Peyer's patch (tissue), 4 donors: ENCODE measurements around the gene KLRF2. TPM values are rescaled to one million over a fixed set of nuclear protein-coding genes. Genes with fewer than 3 reads are reported as not detected.

Source experiments
- DNase-seq, 3 donors: peaks; one replicate each; pipeline ENCODE4 v3.0.0-alpha.2; 2017 to 2019
- H3K27ac ChIP-seq, 4 donors: fragments of 200-600 bp; sonication (generic); one replicate each; pipeline ENCODE4 v1.5.1; 2016 to 2019
- H3K27me3 ChIP-seq, 2 donors: fragments of 200-600 bp; sonication (generic); one replicate each; pipeline ENCODE4 v1.5.1; 2019
- H3K36me3 ChIP-seq, 3 donors: fragments of 200-600 bp; sonication (generic); one replicate each; pipeline ENCODE4 v1.5.1; 2016 to 2019
- H3K4me1 ChIP-seq, 4 donors: fragments of 200-600 bp; sonication (generic); one replicate each; pipeline ENCODE4 v1.5.1; 2016 to 2019
- H3K4me3 ChIP-seq, 4 donors: fragments of 200-600 bp; sonication (generic); 1 replicate in 3 of 4; 2 replicates in 1 of 4; pipeline ENCODE4 v1.5.1; 2016 to 2019; ENCODE audit warnings: mild to moderate bottlenecking in 1 of 4
- H3K9me3 ChIP-seq, 4 donors: fragments of 200-600 bp; sonication (generic); one replicate each; pipeline ENCODE4 v1.5.1; 2016 to 2019; ENCODE audit warnings: mild to moderate bottlenecking in 1 of 4
- POLR2A ChIP-seq, 2 donors: fragments of 450-650 bp; IDR thresholded peaks; one replicate each; pipeline ENCODE4 v1.5.1; 2017; ENCODE audit warnings: antibody characterized with exemption in 2 of 2, mild to moderate bottlenecking in 2 of 2, moderate library complexity in 2 of 2
- total RNA-seq, 4 donors: library from RNA; depleted of rRNA; stranded (reverse); fragments of >200 nt; gene quantifications; one replicate each; pipeline ENCODE4 v1.1.0, GENCODE V29; 2016
- TF ChIP-seq, protein P1 (sequence below), 6 experiments: fragments of 450-650 bp in 4 of 6; fragments of 200-600 bp in 2 of 6; sonication (generic) in 1 of 6; IDR thresholded peaks; one replicate each; pipeline ENCODE4 v1.5.1; 2017 to 2019; ENCODE audit warnings: antibody characterized with exemption in 6 of 6, mild to moderate bottlenecking in 3 of 6, moderate library complexity in 1 of 6

Gene KLRF2, protein sequence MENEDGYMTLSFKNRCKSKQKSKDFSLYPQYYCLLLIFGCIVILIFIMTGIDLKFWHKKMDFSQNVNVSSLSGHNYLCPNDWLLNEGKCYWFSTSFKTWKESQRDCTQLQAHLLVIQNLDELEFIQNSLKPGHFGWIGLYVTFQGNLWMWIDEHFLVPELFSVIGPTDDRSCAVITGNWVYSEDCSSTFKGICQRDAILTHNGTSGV
- total RNA-seq = not detected

GRCh38 chr12:9881246-9881645 is at the start of gene KLRF2:
KLRF2 (plus strand) TSS chr12:9881489; CDS start chr12:9881596, 107 bp downstream.
- Histone ChIP-seq H3K4me1 (no peaks in the 10 kb centered on the region), H3K9me3 (no peaks in the 10 kb centered on the region), H3K4me3 (no peak within 1 kb of the TSS), H3K27ac (no peak within 1 kb of the TSS), H3K36me3 (no peaks in the 10 kb centered on the region), H3K27me3 (no peaks in the 10 kb centered on the region)
- TF ChIP-seq, protein P1, sequence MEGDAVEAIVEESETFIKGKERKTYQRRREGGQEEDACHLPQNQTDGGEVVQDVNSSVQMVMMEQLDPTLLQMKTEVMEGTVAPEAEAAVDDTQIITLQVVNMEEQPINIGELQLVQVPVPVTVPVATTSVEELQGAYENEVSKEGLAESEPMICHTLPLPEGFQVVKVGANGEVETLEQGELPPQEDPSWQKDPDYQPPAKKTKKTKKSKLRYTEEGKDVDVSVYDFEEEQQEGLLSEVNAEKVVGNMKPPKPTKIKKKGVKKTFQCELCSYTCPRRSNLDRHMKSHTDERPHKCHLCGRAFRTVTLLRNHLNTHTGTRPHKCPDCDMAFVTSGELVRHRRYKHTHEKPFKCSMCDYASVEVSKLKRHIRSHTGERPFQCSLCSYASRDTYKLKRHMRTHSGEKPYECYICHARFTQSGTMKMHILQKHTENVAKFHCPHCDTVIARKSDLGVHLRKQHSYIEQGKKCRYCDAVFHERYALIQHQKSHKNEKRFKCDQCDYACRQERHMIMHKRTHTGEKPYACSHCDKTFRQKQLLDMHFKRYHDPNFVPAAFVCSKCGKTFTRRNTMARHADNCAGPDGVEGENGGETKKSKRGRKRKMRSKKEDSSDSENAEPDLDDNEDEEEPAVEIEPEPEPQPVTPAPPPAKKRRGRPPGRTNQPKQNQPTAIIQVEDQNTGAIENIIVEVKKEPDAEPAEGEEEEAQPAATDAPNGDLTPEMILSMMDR (IDR thresholded peaks at IDR 0.05) = no peak
- no peak for TF ChIP-seq POLR2A (IDR thresholded peaks at IDR 0.05)
- DNase-seq = no peak

DNA sequence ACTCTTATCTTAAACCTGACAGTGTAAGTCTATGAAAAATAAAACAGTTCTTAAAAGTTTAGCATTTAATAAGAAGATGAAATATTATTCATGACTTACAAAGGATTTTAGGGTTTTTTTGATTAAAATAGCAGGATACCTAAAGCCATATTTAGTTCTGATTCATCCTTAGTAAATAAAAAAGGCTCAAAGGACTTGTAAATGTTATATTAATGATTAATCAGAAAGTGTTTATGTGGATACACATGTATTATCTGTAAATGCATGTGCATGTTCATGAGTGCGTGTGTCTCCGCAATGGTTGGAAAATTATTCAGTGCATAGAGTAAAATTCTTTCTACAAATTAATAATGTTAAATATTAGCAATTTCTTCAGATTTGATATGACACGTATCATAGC is 49.6 kb upstream of the KLRF2 start:
- Histone ChIP-seq H3K36me3 (no peaks in the 10 kb centered on the region), H3K27me3 (no peaks in the 10 kb centered on the region), H3K9me3 (no peaks in the 10 kb centered on the region), H3K4me3 (no peak overlapping the region), H3K27ac (no peak overlapping the region), H3K4me1 (no peaks in the 10 kb centered on the region)
- no peak for DNase-seq
- TF ChIP-seq, protein P1 (IDR thresholded peaks at IDR 0.05) = no peak
- no peak for TF ChIP-seq POLR2A (IDR thresholded peaks at IDR 0.05)

GRCh38 chr12:9843407-9843806 is 37.9 kb upstream of the KLRF2 start:
- Histone ChIP-seq H3K4me3 (no peak overlapping the region), H3K4me1 (no peaks in the 10 kb centered on the region), H3K36me3 (no peaks in the 10 kb centered on the region), H3K27me3 (no peaks in the 10 kb centered on the region), H3K27ac (no peak overlapping the region), H3K9me3 (no peaks in the 10 kb centered on the region)
- TF ChIP-seq POLR2A (IDR thresholded peaks at IDR 0.05) = no peak
- TF ChIP-seq, protein P1 (IDR thresholded peaks at IDR 0.05) = no peak
- DNase-seq = no peak

DNA sequence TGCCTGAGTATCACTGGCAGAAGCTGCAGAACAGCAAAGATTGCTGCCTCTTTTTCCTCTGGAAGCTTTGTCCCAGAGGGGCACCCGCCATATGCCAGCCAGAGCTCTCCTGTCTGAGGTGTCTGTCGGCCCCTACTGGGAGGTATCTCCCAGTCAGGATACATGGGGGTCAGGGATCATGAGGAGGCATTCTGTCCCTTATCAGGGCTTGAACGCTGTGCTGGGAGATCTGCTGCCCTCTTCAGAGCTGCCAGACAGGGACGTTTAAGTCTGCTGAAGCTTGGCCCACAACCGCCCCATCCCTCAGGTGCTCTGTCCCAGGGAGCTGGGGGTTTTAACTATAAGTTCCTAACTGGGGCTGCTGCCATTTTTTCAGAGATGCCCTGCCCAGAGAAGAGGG is 32.4 kb upstream of the KLRF2 start:
- H3K36me3 ChIP-seq = peaks cover 0 to 8% (median 0%) of the 10 kb centered on the region in 3 donors
- no peaks in the 10 kb centered on the region for H3K9me3 ChIP-seq
- H3K27ac ChIP-seq = no peak overlapping the region
- no peak for TF ChIP-seq POLR2A (IDR thresholded peaks at IDR 0.05)
- TF ChIP-seq, protein P1 (IDR thresholded peaks at IDR 0.05) = no peak
- DNase-seq = no peak
- H3K27me3 ChIP-seq = no peaks in the 10 kb centered on the region
- no peaks in the 10 kb centered on the region for H3K4me1 ChIP-seq
- H3K4me3 ChIP-seq = no peak overlapping the region

DNA sequence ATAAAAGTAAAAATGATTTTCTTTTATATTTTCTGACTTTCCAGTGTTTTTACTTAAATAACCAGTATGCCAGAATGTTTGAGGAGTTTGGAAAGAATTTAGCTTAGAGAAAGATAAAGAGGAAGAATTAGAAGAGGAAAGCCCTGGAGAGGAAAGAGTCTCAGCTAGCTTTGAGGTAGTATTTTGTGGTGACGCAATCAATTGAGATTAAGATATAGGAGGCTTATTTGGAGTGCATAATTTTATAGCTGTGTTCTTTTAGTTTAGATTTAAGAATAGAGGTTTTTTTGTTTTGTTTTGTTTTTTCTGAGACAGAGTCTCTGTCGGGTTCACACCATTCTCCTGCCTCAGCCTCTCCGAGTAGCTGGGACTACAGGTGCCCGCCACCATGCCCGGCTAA is 30.2 kb upstream of the KLRF2 start:
- H3K9me3 ChIP-seq = no peaks in the 10 kb centered on the region
- no peak overlapping the region for H3K4me3 ChIP-seq
- peaks cover 0 to 16% (median 0%) of the 10 kb centered on the region in 3 donors for H3K36me3 ChIP-seq
- no peak for DNase-seq
- H3K27me3 ChIP-seq = no peaks in the 10 kb centered on the region
- H3K27ac ChIP-seq = no peak overlapping the region
- TF ChIP-seq POLR2A (IDR thresholded peaks at IDR 0.05) = no peak
- no peaks in the 10 kb centered on the region for H3K4me1 ChIP-seq

GRCh38 chr12:9851927-9852326 is 29.4 kb upstream of the KLRF2 start:
- Histone ChIP-seq H3K27me3 (no peaks in the 10 kb centered on the region), H3K4me1 (no peaks in the 10 kb centered on the region), H3K36me3 (peaks cover 0 to 17% (median 0%) of the 10 kb centered on the region in 3 donors), H3K27ac (no peak overlapping the region), H3K9me3 (no peaks in the 10 kb centered on the region), H3K4me3 (no peak overlapping the region)
- DNase-seq = no peak
- TF ChIP-seq, protein P1 (IDR thresholded peaks at IDR 0.05) = no peak
- no peak for TF ChIP-seq POLR2A (IDR thresholded peaks at IDR 0.05)
